ENCODE data around the gene CCR3.

Gene CCR3

GRCh38 chr3:46221391-46221790 is 20.9 kb upstream of the CCR3 start:
- Histone ChIP-seq H3K27me3 (ENCODE audit: control insufficient read depth, insufficient read depth, low read length) (no peaks in the 10 kb centered on the region), H3K27ac (ENCODE audit: low read length) (no peak overlapping the region), H3K9me3 (ENCODE audit: control insufficient read depth, insufficient read depth, low read length) (no peaks in the 10 kb centered on the region), H3K4me1 (ENCODE audit: control insufficient read depth, insufficient read depth, low read length) (no peaks in the 10 kb centered on the region), H3K36me3 (ENCODE audit: control insufficient read depth, insufficient read depth, low read length) (no peaks in the 10 kb centered on the region), H3K4me3 (ENCODE audit: low read length) (no peak overlapping the region)
- no CpG with 5 or more reads among the region's 4 CpGs for WGBS (ENCODE audit: insufficient coverage, insufficient read length)
- no peak for DNase-seq (ENCODE audit: low read depth, low spot score)

GRCh38 chr3:46221938-46222337 is 20.3 kb upstream of the CCR3 start:
- no peaks in the 10 kb centered on the region for H3K27me3 ChIP-seq (ENCODE audit: control insufficient read depth, insufficient read depth, low read length)
- no CpG with 5 or more reads among the region's 1 CpG for WGBS (ENCODE audit: insufficient coverage, insufficient read length)
- H3K27ac ChIP-seq (ENCODE audit: low read length): no peak overlapping the region
- H3K9me3 ChIP-seq (ENCODE audit: control insufficient read depth, insufficient read depth, low read length): no peaks in the 10 kb centered on the region
- no peak overlapping the region for H3K4me3 ChIP-seq (ENCODE audit: low read length)
- no peaks in the 10 kb centered on the region for H3K36me3 ChIP-seq (ENCODE audit: control insufficient read depth, insufficient read depth, low read length)
- DNase-seq (ENCODE audit: low read depth, low spot score): no peak
- H3K4me1 ChIP-seq (ENCODE audit: control insufficient read depth, insufficient read depth, low read length): no peaks in the 10 kb centered on the region

GRCh38 chr3:46222435-46223161 is 19.7 kb upstream of the CCR3 start:
- DNase-seq (ENCODE audit: low read depth, low spot score): no peak
- WGBS (ENCODE audit: insufficient coverage, insufficient read length): no CpG with 5 or more reads among the region's 7 CpGs
- H3K36me3 ChIP-seq (ENCODE audit: control insufficient read depth, insufficient read depth, low read length): no peaks in the 10 kb centered on the region

GRCh38 chr3:46228260-46229242 is 13.7 kb upstream of the CCR3 start:
- H3K9me3 ChIP-seq (ENCODE audit: control insufficient read depth, insufficient read depth, low read length): no peaks in the 10 kb centered on the region
- no peak for DNase-seq (ENCODE audit: low read depth, low spot score)

More at GRCh38 chr3:46222435-46223161, 19.7 kb upstream of the CCR3 start:
- Histone ChIP-seq H3K9me3 (ENCODE audit: control insufficient read depth, insufficient read depth, low read length) (no peaks in the 10 kb centered on the region), H3K27me3 (ENCODE audit: control insufficient read depth, insufficient read depth, low read length) (no peaks in the 10 kb centered on the region), H3K27ac (ENCODE audit: low read length) (no peak overlapping the region), H3K4me3 (ENCODE audit: low read length) (no peak overlapping the region), H3K4me1 (ENCODE audit: control insufficient read depth, insufficient read depth, low read length) (no peaks in the 10 kb centered on the region)

GRCh38 chr3:46231323-46231722 is 10.9 kb upstream of the CCR3 start:
- 100% methylated on average over 1 of the region's 5 CpGs for WGBS (ENCODE audit: insufficient coverage, insufficient read length)

More at GRCh38 chr3:46228260-46229242, 13.7 kb upstream of the CCR3 start:
- no peak overlapping the region for H3K4me3 ChIP-seq (ENCODE audit: low read length)
- WGBS (ENCODE audit: insufficient coverage, insufficient read length): no CpG with 5 or more reads among the region's 5 CpGs
- H3K27ac ChIP-seq (ENCODE audit: low read length): no peak overlapping the region
- H3K27me3 ChIP-seq (ENCODE audit: control insufficient read depth, insufficient read depth, low read length): no peaks in the 10 kb centered on the region
- H3K36me3 ChIP-seq (ENCODE audit: control insufficient read depth, insufficient read depth, low read length): no peaks in the 10 kb centered on the region
- no peaks in the 10 kb centered on the region for H3K4me1 ChIP-seq (ENCODE audit: control insufficient read depth, insufficient read depth, low read length)

GRCh38 chr3:46233194-46233593 is 9.1 kb upstream of the CCR3 start:
- Histone ChIP-seq H3K27me3 (ENCODE audit: control insufficient read depth, insufficient read depth, low read length) (no peaks in the 10 kb centered on the region; the same call in 1 of the 2 replicates), H3K36me3 (ENCODE audit: control insufficient read depth, insufficient read depth, low read length) (no peaks in the 10 kb centered on the region), H3K4me3 (ENCODE audit: low read length) (no peak overlapping the region), H3K4me1 (ENCODE audit: control insufficient read depth, insufficient read depth, low read length) (peaks cover 2% of the 10 kb centered on the region; the same call in 1 of the 2 replicates), H3K27ac (ENCODE audit: low read length) (no peak overlapping the region), H3K9me3 (ENCODE audit: control insufficient read depth, insufficient read depth, low read length) (no peaks in the 10 kb centered on the region)
- no peak for DNase-seq (ENCODE audit: low read depth, low spot score)
- WGBS (ENCODE audit: insufficient coverage, insufficient read length): no CpG with 5 or more reads among the region's 6 CpGs

More at GRCh38 chr3:46231323-46231722, 10.9 kb upstream of the CCR3 start:
- H3K27ac ChIP-seq (ENCODE audit: low read length): no peak overlapping the region
- no peaks in the 10 kb centered on the region for H3K36me3 ChIP-seq (ENCODE audit: control insufficient read depth, insufficient read depth, low read length)
- DNase-seq (ENCODE audit: low read depth, low spot score): no peak
- no peaks in the 10 kb centered on the region for H3K9me3 ChIP-seq (ENCODE audit: control insufficient read depth, insufficient read depth, low read length)
- no peaks in the 10 kb centered on the region; the same call in 1 of the 2 replicates for H3K27me3 ChIP-seq (ENCODE audit: control insufficient read depth, insufficient read depth, low read length)
- peaks cover 2% of the 10 kb centered on the region; the same call in 1 of the 2 replicates for H3K4me1 ChIP-seq (ENCODE audit: control insufficient read depth, insufficient read depth, low read length)
- H3K4me3 ChIP-seq (ENCODE audit: low read length): no peak overlapping the region

GRCh38 chr3:46235425-46235824 is 6.8 kb upstream of the CCR3 start:
- WGBS (ENCODE audit: insufficient coverage, insufficient read length): no CpG with 5 or more reads among the region's 2 CpGs
- no peak overlapping the region for H3K27ac ChIP-seq (ENCODE audit: low read length)
- H3K36me3 ChIP-seq (ENCODE audit: control insufficient read depth, insufficient read depth, low read length): no peaks in the 10 kb centered on the region
- DNase-seq (ENCODE audit: low read depth, low spot score): no peak
- H3K4me3 ChIP-seq (ENCODE audit: low read length): no peak overlapping the region
- H3K9me3 ChIP-seq (ENCODE audit: control insufficient read depth, insufficient read depth, low read length): no peaks in the 10 kb centered on the region
- no peaks in the 10 kb centered on the region; the same call in 1 of the 2 replicates for H3K27me3 ChIP-seq (ENCODE audit: control insufficient read depth, insufficient read depth, low read length)
- peaks cover 4% of the 10 kb centered on the region; the same call in 1 of the 2 replicates for H3K4me1 ChIP-seq (ENCODE audit: control insufficient read depth, insufficient read depth, low read length)

GRCh38 chr3:46236294-46237054 is 5.8 kb upstream of the CCR3 start:
- DNase-seq (ENCODE audit: low read depth, low spot score): no peak
- WGBS (ENCODE audit: insufficient coverage, insufficient read length): no CpG with 5 or more reads among the region's 5 CpGs
- Histone ChIP-seq H3K36me3 (ENCODE audit: control insufficient read depth, insufficient read depth, low read length) (no peaks in the 10 kb centered on the region), H3K4me3 (ENCODE audit: low read length) (no peak overlapping the region), H3K4me1 (ENCODE audit: control insufficient read depth, insufficient read depth, low read length) (peaks cover 4% of the 10 kb centered on the region; the same call in 1 of the 2 replicates), H3K27ac (ENCODE audit: low read length) (no peak overlapping the region), H3K9me3 (ENCODE audit: control insufficient read depth, insufficient read depth, low read length) (no peaks in the 10 kb centered on the region), H3K27me3 (ENCODE audit: control insufficient read depth, insufficient read depth, low read length) (no peaks in the 10 kb centered on the region; the same call in 1 of the 2 replicates)

- no peak overlapping the region for H3K4me3 ChIP-seq (ENCODE audit: low read length)
- no CpG with 5 or more reads among the region's 4 CpGs for WGBS (ENCODE audit: insufficient coverage, insufficient read length)
- no peaks in the 10 kb centered on the region for H3K36me3 ChIP-seq (ENCODE audit: control insufficient read depth, insufficient read depth, low read length)
- H3K4me1 ChIP-seq (ENCODE audit: control insufficient read depth, insufficient read depth, low read length): peaks cover 4% of the 10 kb centered on the region; the same call in 1 of the 2 replicates
- no peak overlapping the region for H3K27ac ChIP-seq (ENCODE audit: low read length)
- no peaks in the 10 kb centered on the region; the same call in 1 of the 2 replicates for H3K27me3 ChIP-seq (ENCODE audit: control insufficient read depth, insufficient read depth, low read length)
- no peak for DNase-seq (ENCODE audit: low read depth, low spot score)
- H3K9me3 ChIP-seq (ENCODE audit: control insufficient read depth, insufficient read depth, low read length): no peaks in the 10 kb centered on the region
Measured at GRCh38 chr3:46238386-46238785, 3.9 kb upstream of the CCR3 start.

All from iPS DF 6.9 (cell line).